H1 (cell line): Measurements from ENCODE around the gene CFAP58. TPM values are rescaled to one million over a fixed set of nuclear protein-coding genes. Genes with fewer than 3 reads are reported as not detected.

Experiments
- CTCF ChIA-PET: fragments of 300-600 bp; sonication (Branson Sonifier 250); formaldehyde crosslinking; loops from one replicate; lab custom pipeline; 2021; ENCODE audit not compliant: partially characterized antibody; lab: Charles Lee
- POLR2A ChIA-PET: fragments of 300-600 bp; sonication (Branson Sonifier 250); formaldehyde crosslinking; loops from one replicate; lab custom pipeline; 2021; ENCODE audit warnings: inconsistent platforms; ENCODE audit not compliant: partially characterized antibody; lab: Charles Lee
- DNase-seq, 2 experiments: peaks; one replicate each; pipeline versions ENCODE4 v3.0.0 to v3.0.0-alpha.2; 2010 to 2022; ENCODE audit warnings: low spot score in 2 of 2, low read depth in 1 of 2, mixed read lengths in 1 of 2
- FAIRE-seq: peaks from 2 replicates; lab custom pipeline; 2011; peaks lifted over from hg19 to GRCh38; lab: Jason Lieb, UNC
- H2AFZ ChIP-seq: 2 replicates; pipeline ENCODE4 v1.8.1; 2012; ENCODE audit warnings: low read length, inconsistent platforms
- H2AK5ac ChIP-seq: 2 replicates; pipeline ENCODE4 v1.6.1; 2013; ENCODE audit warnings: low read depth, low read length
- H2BK120ac ChIP-seq: replicated peaks from 2 replicates; pipeline ENCODE3; 2013; ENCODE audit warnings: low read depth, low read length, inconsistent platforms
- H2BK12ac ChIP-seq: 2 replicates; pipeline ENCODE4 v1.6.1; 2013; ENCODE audit warnings: low read depth, low read length
- H2BK15ac ChIP-seq: 2 replicates; pipeline ENCODE4 v1.6.1; 2013; ENCODE audit warnings: low read length
- H2BK20ac ChIP-seq: 2 replicates; pipeline ENCODE4 v1.6.1; 2013; ENCODE audit warnings: low read length
- H2BK5ac ChIP-seq: 2 replicates; pipeline ENCODE4 v1.6.1; 2013; ENCODE audit warnings: low read depth, low read length
- H3K14ac ChIP-seq: 2 replicates; pipeline ENCODE4 v1.6.1; 2013; ENCODE audit warnings: inconsistent platforms; ENCODE audit not compliant: insufficient read length
- H3K18ac ChIP-seq: 2 replicates; pipeline ENCODE4 v1.6.1; 2013; ENCODE audit warnings: low read length; ENCODE audit errors: extremely low read depth
- H3K23ac ChIP-seq: 2 replicates; pipeline ENCODE4 v1.6.1; 2013; ENCODE audit warnings: inconsistent platforms; ENCODE audit not compliant: insufficient read length
- H3K23me2 ChIP-seq: 2 replicates; pipeline ENCODE4 v1.6.1; 2013; ENCODE audit warnings: low read depth, low read length
- H3K27ac ChIP-seq: 2 replicates; pipeline ENCODE4 v1.6.1; 2011; ENCODE audit warnings: low read depth, low read length, inconsistent platforms
- H3K27me3 ChIP-seq, 4 experiments: replicated peaks in 1 of 4; 1 replicate in 1 of 4; 2 replicates in 3 of 4; pipeline versions ENCODE4 v1.6.1 to v1.8.1; 2011 to 2013; ENCODE audit warnings: low read length in 3 of 4, mild to moderate bottlenecking in 3 of 4, inconsistent platforms in 2 of 4, mixed read lengths in 2 of 4, moderate library complexity in 1 of 4; ENCODE audit not compliant: control insufficient read depth in 3 of 4, insufficient read depth in 3 of 4; ENCODE audit errors: extremely low read depth in 1 of 4
- H3K36me3 ChIP-seq, 4 experiments: 2 replicates each; pipeline versions ENCODE4 v1.6.1 to v1.8.1; 2011 to 2013; ENCODE audit warnings: mild to moderate bottlenecking in 4 of 4, low read length in 3 of 4, moderate library complexity in 2 of 4, control low read depth in 1 of 4, inconsistent platforms in 1 of 4; ENCODE audit not compliant: insufficient read depth in 4 of 4, control insufficient read depth in 2 of 4
- H3K4ac ChIP-seq: replicated peaks from 2 replicates; pipeline ENCODE3; 2013; ENCODE audit warnings: low read length, low read depth, mixed read lengths, inconsistent platforms; ENCODE audit not compliant: insufficient read length
- H3K4me1 ChIP-seq, 4 experiments: replicated peaks in 1 of 4; 1 replicate in 1 of 4; 2 replicates in 3 of 4; pipeline versions ENCODE4 v1.6.1 to v1.8.1; 2011 to 2013; ENCODE audit warnings: low read length in 3 of 4, inconsistent platforms in 2 of 4, mixed read lengths in 1 of 4; ENCODE audit not compliant: insufficient read depth in 4 of 4, control insufficient read depth in 3 of 4
- H3K4me2 ChIP-seq, 2 experiments: 2 replicates each; pipeline versions ENCODE4 v1.6.1 to v1.8.1; 2011 to 2013; ENCODE audit warnings: low read depth in 2 of 2, low read length in 2 of 2, control low read depth in 1 of 2, inconsistent platforms in 1 of 2, mild to moderate bottlenecking in 1 of 2; ENCODE audit not compliant: insufficient read depth in 1 of 2
- H3K4me3 ChIP-seq, 4 experiments: fragments of 200-600, 300-600 bp in 1 of 4; sonication (generic), shearing (Covaris generic), sonication (Bioruptor Twin) in 1 of 4; 2 replicates each; pipeline versions ENCODE4 v1.5.1 to v1.8.1; 2011 to 2016; ENCODE audit warnings: low read length in 4 of 4, low read depth in 3 of 4, control low read depth in 2 of 4, inconsistent platforms in 2 of 4, mild to moderate bottlenecking in 2 of 4, mixed read lengths in 1 of 4, moderate library complexity in 1 of 4; ENCODE audit not compliant: insufficient read depth in 2 of 4; ENCODE audit errors: extremely low read depth in 1 of 4
- H3K56ac ChIP-seq: replicated peaks from 2 replicates; pipeline ENCODE3; 2013; ENCODE audit warnings: low read depth, mild to moderate bottlenecking, mixed read lengths, low read length, inconsistent platforms; ENCODE audit not compliant: insufficient read length
- H3K79me1 ChIP-seq: 2 replicates; pipeline ENCODE4 v1.6.1; 2013; ENCODE audit warnings: low read depth, low read length, control low read depth
- H3K79me2 ChIP-seq, 2 experiments: 2 replicates each; pipeline versions ENCODE4 v1.6.1 to v1.8.1; 2012 to 2013; ENCODE audit warnings: low read length in 2 of 2, mild to moderate bottlenecking in 2 of 2, inconsistent platforms in 1 of 2; ENCODE audit not compliant: insufficient read depth in 2 of 2, control insufficient read depth in 1 of 2
- H3K9ac ChIP-seq, 4 experiments: replicated peaks in 1 of 4; 1 replicate in 1 of 4; 2 replicates in 3 of 4; pipeline versions ENCODE4 v1.6.1 to v1.8.1; 2011 to 2013; ENCODE audit warnings: low read depth in 3 of 4, low read length in 3 of 4, control low read depth in 2 of 4, mild to moderate bottlenecking in 2 of 4, moderate library complexity in 2 of 4, inconsistent platforms in 1 of 4; ENCODE audit errors: extremely low read depth in 1 of 4
- H3K9me3 ChIP-seq, 2 experiments: 2 replicates each; pipeline versions ENCODE4 v1.6.1 to v1.8.1; 2012 to 2013; ENCODE audit warnings: mild to moderate bottlenecking in 2 of 2, moderate library complexity in 2 of 2, control low read depth in 1 of 2, inconsistent platforms in 1 of 2, low read depth in 1 of 2, low read length in 1 of 2, mixed read lengths in 1 of 2; ENCODE audit not compliant: insufficient read depth in 2 of 2
- H4K20me1 ChIP-seq, 2 experiments: replicated peaks in 1 of 2; 2 replicates each; pipeline versions ENCODE3 to v1.8.1; 2011 to 2013; ENCODE audit warnings: inconsistent platforms in 2 of 2, low read length in 2 of 2, mild to moderate bottlenecking in 1 of 2; ENCODE audit not compliant: insufficient read depth in 2 of 2, control insufficient read depth in 1 of 2
- H4K5ac ChIP-seq: 2 replicates; pipeline ENCODE4 v1.6.1; 2013; ENCODE audit warnings: low read length, low read depth, mixed read lengths, inconsistent platforms; ENCODE audit not compliant: insufficient read length
- H4K8ac ChIP-seq: 2 replicates; pipeline ENCODE4 v1.8.0; 2013; ENCODE audit warnings: mild to moderate bottlenecking, moderate library complexity, low read length, inconsistent platforms; ENCODE audit not compliant: insufficient read depth; ENCODE audit errors: extremely low read depth
- H4K91ac ChIP-seq: replicated peaks from 2 replicates; pipeline ENCODE3; 2013; ENCODE audit warnings: low read length, mixed read lengths, inconsistent platforms; ENCODE audit not compliant: insufficient read length
- ATF3 ChIP-seq: IDR thresholded peaks from 2 replicates; pipeline ENCODE4 v1.6.1; 2011; ENCODE audit warnings: low read depth, mild to moderate bottlenecking, low read length; ENCODE audit not compliant: insufficient read depth
- CTCF ChIP-seq, 3 experiments: IDR thresholded peaks; 1 replicate in 2 of 3; 2 replicates in 1 of 3; pipeline versions ENCODE4 v1.5.1 to v1.6.1; 2011; ENCODE audit warnings: low read length in 3 of 3, mild to moderate bottlenecking in 3 of 3, inconsistent platforms in 2 of 3, low read depth in 1 of 3, moderate library complexity in 1 of 3; ENCODE audit not compliant: insufficient read depth in 1 of 3; ENCODE audit errors: control extremely low read depth in 1 of 3
- HDAC2 ChIP-seq, 2 experiments: fragments of 300-600 bp in 1 of 2; sonication (generic) in 1 of 2; IDR thresholded peaks; 2 replicates each; pipeline ENCODE4 v1.6.1; 2011 to 2012; ENCODE audit warnings: low read depth in 2 of 2, low read length in 2 of 2, mild to moderate bottlenecking in 2 of 2, moderate library complexity in 2 of 2, borderline replicate concordance in 1 of 2, inconsistent platforms in 1 of 2
- RXRA ChIP-seq: IDR thresholded peaks from 2 replicates; pipeline ENCODE4 v1.6.1; 2011; ENCODE audit warnings: low read depth, mild to moderate bottlenecking, low read length, moderate library complexity; ENCODE audit not compliant: insufficient read depth
- SP1 ChIP-seq: IDR thresholded peaks from 2 replicates; pipeline ENCODE4 v1.6.1; 2011; ENCODE audit warnings: low read depth, low read length
- TAF7 ChIP-seq: optimal IDR thresholded peaks from 2 replicates; pipeline ENCODE3; 2011; ENCODE audit warnings: low read depth, mild to moderate bottlenecking, inconsistent platforms, low read length, moderate library complexity, borderline replicate concordance
- WGBS, 2 experiments: shearing (Covaris generic) in 1 of 2; methylation state at CpG; one replicate each; pipeline versions ENCODE4 v1.1.6 to v1.1.7; 2013 to 2015; ENCODE audit warnings: low lambda C conversion rate in 2 of 2, mixed read lengths in 2 of 2, inconsistent platforms in 1 of 2, low coverage in 1 of 2, missing lambda C conversion rate in 1 of 2; ENCODE audit not compliant: insufficient replicate concordance in 2 of 2, insufficient coverage in 1 of 2, insufficient read length in 1 of 2; ENCODE audit errors: extremely low coverage in 1 of 2, missing lambda C conversion rate in 1 of 2; 5-methylcytosine and 5-hydroxymethylcytosine counted together
- polyA plus RNA-seq, 7 experiments: library from polyadenylated mRNA; depleted of rRNA in 3 of 7; stranded (reverse) in 5 of 7; unstranded in 2 of 7; fragments of >200 nt in 5 of 7; fragments of 200-250 nt in 2 of 7; gene quantifications; 1 replicate in 5 of 7; 2 replicates in 1 of 7; 4 replicates in 1 of 7; pipeline versions ENCODE4 v1.2.1 to v1.2.3, GENCODE V29; 2011 to 2013; ENCODE audit warnings: missing spikeins in 2 of 7, mixed read lengths in 2 of 7
- total RNA-seq: library from RNA; stranded (reverse); fragmentation: NEBNext Ultra II Directional; extraction: Animal tissue kit (Norgen Biotek cat#: 25700); gene quantifications from 2 replicates; pipeline ENCODE4 v1.2.1, GENCODE V29; 2021

Gene CFAP58
- total and polyA plus RNA-seq, 2 of the 8 experiments (the other 6 are each of a cell fraction or from before 2014, with no cell fraction given) = 0.32 to 0.71 TPM

DNA sequence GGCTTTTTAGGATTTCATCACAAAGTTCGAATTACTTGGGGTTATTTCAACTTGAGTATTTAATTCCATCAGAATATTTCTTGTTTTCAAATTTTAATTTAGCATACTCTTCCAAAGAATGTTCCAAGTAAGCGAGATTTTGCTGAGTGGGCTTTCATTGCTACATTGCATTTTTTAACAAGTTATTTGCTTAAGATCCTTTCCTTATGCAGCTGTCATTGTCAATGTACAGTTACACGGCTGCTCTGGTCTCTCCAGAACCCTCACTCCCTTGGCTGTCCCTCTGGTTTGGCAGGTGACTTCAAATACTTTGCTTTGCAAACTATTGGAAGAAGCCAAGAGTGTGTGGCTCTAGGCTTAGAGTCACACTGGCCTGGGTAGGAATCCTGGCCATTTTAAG lies 80.0 kb downstream of the CFAP58 start:
- H3K14ac ChIP-seq = no peak overlapping the region
- no peak overlapping the region for H3K56ac ChIP-seq
- H4K91ac ChIP-seq = no peak overlapping the region
- no peak overlapping the region for H4K5ac ChIP-seq
- DNase-seq = no peak
- no peak overlapping the region for H2AFZ ChIP-seq
- no peak overlapping the region for H3K18ac ChIP-seq
- H3K23me2 ChIP-seq = no peaks in the 10 kb centered on the region
- H3K27ac ChIP-seq = no peak overlapping the region
- POLR2A ChIA-PET = no interaction called here
- H3K27me3 ChIP-seq = no peaks in the 10 kb centered on the region
- no peak overlapping the region for H2BK15ac ChIP-seq
- H2BK12ac ChIP-seq = no peak overlapping the region
- no peak overlapping the region for H3K4ac ChIP-seq
- no peaks in the 10 kb centered on the region for H3K79me2 ChIP-seq
- peaks cover 2 to 14% (median 6%) of the 10 kb centered on the region in 4 experiments; a peak in 5 of 7 replicates for H3K4me1 ChIP-seq
- no peak overlapping the region for H3K23ac ChIP-seq
- no peak overlapping the region for H3K9ac ChIP-seq
- H3K79me1 ChIP-seq = no peaks in the 10 kb centered on the region
- no peaks in the 10 kb centered on the region for H4K20me1 ChIP-seq
- no peak for TF ChIP-seq RXRA
- TF ChIP-seq ATF3 = no peak
- no peak for TF ChIP-seq TAF7
- TF ChIP-seq SP1 = no peak
- no peak for TF ChIP-seq HDAC2 (IDR thresholded peaks at IDR 0.05; ENCODE audit: borderline replicate concordance in 1 of 2, low read depth in 2 of 2, low read length in 2 of 2)
- TF ChIP-seq CTCF (IDR thresholded peaks at IDR 0.05; ENCODE audit: control extremely low read depth in 1 of 3, insufficient read depth in 1 of 3, low read depth in 1 of 3, low read length in 3 of 3) = no peak
- TF ChIP-seq, all 59 proteins: peak for 0
- CTCF ChIA-PET = no interaction called here
- Histone ChIP-seq H3K9me3 (no peaks in the 10 kb centered on the region), H3K4me3 (no peak overlapping the region), H3K4me2 (no peak overlapping the region), H2AK5ac (no peak overlapping the region), H2BK20ac (no peak overlapping the region), H2BK5ac (no peak overlapping the region), H4K8ac (no peak overlapping the region), H2BK120ac (no peak overlapping the region), H3K36me3 (no peaks in the 10 kb centered on the region)
- no peak for FAIRE-seq
- 72% methylated on average over 3 of the region's 3 CpGs; no CpG with 5 or more reads in 1 of the 2 experiments for WGBS, 2 experiments
